H1 (cell line): Measurements from ENCODE around the gene KSR2. TPM values are rescaled to one million over a fixed set of nuclear protein-coding genes. Genes with fewer than 3 reads are reported as not detected.

Experiments used
- ASH2L ChIP-seq: fragments of 200-600, 300-600 bp; sonication (generic); IDR thresholded peaks from one replicate; pipeline ENCODE4 v1.7.1; 2017; ENCODE audit warnings: low read length
- HDAC6 ChIP-seq: IDR thresholded peaks from one replicate; pipeline ENCODE4 v1.7.1; 2012; ENCODE audit warnings: low read depth, mild to moderate bottlenecking, inconsistent platforms, low read length, moderate library complexity
- PHF8 ChIP-seq: fragments of 200-600 bp; sonication (generic); conservative IDR thresholded peaks from 2 replicates; pipeline ENCODE4 v1.7.1; 2012; ENCODE audit warnings: low read depth, mild to moderate bottlenecking, inconsistent platforms, low read length, moderate library complexity
- polyA plus RNA-seq, 7 experiments: library from polyadenylated mRNA; depleted of rRNA in 3 of 7; stranded (reverse) in 5 of 7; unstranded in 2 of 7; fragments of >200 nt in 5 of 7; fragments of 200-250 nt in 2 of 7; gene quantifications; 1 replicate in 5 of 7; 2 replicates in 1 of 7; 4 replicates in 1 of 7; pipeline versions ENCODE4 v1.2.1 to v1.2.3, GENCODE V29; 2011 to 2013; ENCODE audit warnings: missing spikeins in 2 of 7, mixed read lengths in 2 of 7
- total RNA-seq: library from RNA; stranded (reverse); fragmentation: NEBNext Ultra II Directional; extraction: Animal tissue kit (Norgen Biotek cat#: 25700); gene quantifications from 2 replicates; pipeline ENCODE4 v1.2.1, GENCODE V29; 2021
- TF ChIP-seq, protein P1 (sequence below): IDR thresholded peaks from 2 replicates; pipeline ENCODE4 v1.6.1; 2012; ENCODE audit warnings: low read length, inconsistent platforms

The KSR2 gene
- total and polyA plus RNA-seq, 2 of the 8 experiments (the other 6 are each of a cell fraction or from before 2014, with no cell fraction given), result 0.74 to 2.2 TPM

DNA sequence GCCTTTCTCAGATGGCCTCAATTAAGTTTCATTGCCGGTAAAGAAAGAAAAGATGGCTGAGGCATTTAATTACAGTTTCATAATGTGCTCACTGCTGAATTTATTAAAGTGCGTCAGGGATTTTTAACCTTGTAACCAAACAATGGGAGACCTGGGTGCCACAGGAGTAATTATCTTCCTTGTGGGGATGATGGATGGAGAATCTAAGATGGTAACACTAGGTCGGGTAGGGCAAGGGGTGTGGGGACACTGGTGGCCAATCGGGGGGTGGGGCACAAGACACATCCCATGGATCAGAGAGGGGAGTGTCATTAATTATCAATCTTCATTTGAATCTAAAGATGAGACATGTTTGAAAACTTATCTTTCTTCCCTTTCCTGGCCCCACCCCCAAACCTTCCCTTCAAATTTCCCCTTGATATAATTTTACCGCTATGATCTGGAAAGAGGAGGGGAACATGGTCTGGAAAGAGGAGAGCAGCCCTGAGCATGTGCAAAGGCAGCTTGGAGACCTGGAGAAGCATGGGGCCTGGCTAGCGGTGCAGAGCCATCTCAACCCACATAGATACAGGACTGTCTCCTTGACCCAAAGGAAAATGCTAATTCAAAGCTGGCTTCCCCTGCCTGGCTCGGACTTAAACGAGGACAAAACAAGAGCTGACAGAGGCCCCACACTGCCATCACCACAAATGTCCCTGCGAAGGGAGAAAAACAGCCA, 376.0 kb downstream of the KSR2 start (continued):
- TF ChIP-seq PHF8, result no peak
- no peak for TF ChIP-seq HDAC6
- TF ChIP-seq, protein P1, sequence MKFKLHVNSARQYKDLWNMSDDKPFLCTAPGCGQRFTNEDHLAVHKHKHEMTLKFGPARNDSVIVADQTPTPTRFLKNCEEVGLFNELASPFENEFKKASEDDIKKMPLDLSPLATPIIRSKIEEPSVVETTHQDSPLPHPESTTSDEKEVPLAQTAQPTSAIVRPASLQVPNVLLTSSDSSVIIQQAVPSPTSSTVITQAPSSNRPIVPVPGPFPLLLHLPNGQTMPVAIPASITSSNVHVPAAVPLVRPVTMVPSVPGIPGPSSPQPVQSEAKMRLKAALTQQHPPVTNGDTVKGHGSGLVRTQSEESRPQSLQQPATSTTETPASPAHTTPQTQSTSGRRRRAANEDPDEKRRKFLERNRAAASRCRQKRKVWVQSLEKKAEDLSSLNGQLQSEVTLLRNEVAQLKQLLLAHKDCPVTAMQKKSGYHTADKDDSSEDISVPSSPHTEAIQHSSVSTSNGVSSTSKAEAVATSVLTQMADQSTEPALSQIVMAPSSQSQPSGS, result no peak
- TF ChIP-seq ASH2L, result no peak
